Measurements from ENCODE around the gene LAMC1.

- TF ChIP-seq, protein P1, sequence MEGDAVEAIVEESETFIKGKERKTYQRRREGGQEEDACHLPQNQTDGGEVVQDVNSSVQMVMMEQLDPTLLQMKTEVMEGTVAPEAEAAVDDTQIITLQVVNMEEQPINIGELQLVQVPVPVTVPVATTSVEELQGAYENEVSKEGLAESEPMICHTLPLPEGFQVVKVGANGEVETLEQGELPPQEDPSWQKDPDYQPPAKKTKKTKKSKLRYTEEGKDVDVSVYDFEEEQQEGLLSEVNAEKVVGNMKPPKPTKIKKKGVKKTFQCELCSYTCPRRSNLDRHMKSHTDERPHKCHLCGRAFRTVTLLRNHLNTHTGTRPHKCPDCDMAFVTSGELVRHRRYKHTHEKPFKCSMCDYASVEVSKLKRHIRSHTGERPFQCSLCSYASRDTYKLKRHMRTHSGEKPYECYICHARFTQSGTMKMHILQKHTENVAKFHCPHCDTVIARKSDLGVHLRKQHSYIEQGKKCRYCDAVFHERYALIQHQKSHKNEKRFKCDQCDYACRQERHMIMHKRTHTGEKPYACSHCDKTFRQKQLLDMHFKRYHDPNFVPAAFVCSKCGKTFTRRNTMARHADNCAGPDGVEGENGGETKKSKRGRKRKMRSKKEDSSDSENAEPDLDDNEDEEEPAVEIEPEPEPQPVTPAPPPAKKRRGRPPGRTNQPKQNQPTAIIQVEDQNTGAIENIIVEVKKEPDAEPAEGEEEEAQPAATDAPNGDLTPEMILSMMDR (conservative IDR thresholded peaks at IDR 0.05; ENCODE audit: low read depth in 2 of 2): no peak
- TF ChIP-seq POLR2AphosphoS5 (IDR thresholded peaks at IDR 0.05; ENCODE audit: low read depth) (no peak), EZH2 (IDR thresholded peaks at IDR 0.05; ENCODE audit: low read depth, unreplicated experiment) (no peak), JUNB (IDR thresholded peaks at IDR 0.05; ENCODE audit: unreplicated experiment) (no peak), EZH2phosphoT487 (IDR thresholded peaks at IDR 0.05; ENCODE audit: unreplicated experiment) (no peak), CREB1 (CRISPR knock-in tag; IDR thresholded peaks at IDR 0.05; ENCODE audit: low read depth) (no peak), ETS1 (IDR thresholded peaks at IDR 0.05) (no peak), STAT1 (IDR thresholded peaks at IDR 0.05; ENCODE audit: unreplicated experiment) (no peak), ZNF331 (CRISPR knock-in tag; IDR thresholded peaks at IDR 0.05; ENCODE audit: low read depth) (no peak), ZNF114 (CRISPR knock-in tag; IDR thresholded peaks at IDR 0.05) (no peak)
- TF ChIP-seq, protein P2, sequence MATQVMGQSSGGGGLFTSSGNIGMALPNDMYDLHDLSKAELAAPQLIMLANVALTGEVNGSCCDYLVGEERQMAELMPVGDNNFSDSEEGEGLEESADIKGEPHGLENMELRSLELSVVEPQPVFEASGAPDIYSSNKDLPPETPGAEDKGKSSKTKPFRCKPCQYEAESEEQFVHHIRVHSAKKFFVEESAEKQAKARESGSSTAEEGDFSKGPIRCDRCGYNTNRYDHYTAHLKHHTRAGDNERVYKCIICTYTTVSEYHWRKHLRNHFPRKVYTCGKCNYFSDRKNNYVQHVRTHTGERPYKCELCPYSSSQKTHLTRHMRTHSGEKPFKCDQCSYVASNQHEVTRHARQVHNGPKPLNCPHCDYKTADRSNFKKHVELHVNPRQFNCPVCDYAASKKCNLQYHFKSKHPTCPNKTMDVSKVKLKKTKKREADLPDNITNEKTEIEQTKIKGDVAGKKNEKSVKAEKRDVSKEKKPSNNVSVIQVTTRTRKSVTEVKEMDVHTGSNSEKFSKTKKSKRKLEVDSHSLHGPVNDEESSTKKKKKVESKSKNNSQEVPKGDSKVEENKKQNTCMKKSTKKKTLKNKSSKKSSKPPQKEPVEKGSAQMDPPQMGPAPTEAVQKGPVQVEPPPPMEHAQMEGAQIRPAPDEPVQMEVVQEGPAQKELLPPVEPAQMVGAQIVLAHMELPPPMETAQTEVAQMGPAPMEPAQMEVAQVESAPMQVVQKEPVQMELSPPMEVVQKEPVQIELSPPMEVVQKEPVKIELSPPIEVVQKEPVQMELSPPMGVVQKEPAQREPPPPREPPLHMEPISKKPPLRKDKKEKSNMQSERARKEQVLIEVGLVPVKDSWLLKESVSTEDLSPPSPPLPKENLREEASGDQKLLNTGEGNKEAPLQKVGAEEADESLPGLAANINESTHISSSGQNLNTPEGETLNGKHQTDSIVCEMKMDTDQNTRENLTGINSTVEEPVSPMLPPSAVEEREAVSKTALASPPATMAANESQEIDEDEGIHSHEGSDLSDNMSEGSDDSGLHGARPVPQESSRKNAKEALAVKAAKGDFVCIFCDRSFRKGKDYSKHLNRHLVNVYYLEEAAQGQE (IDR thresholded peaks at IDR 0.05; ENCODE audit: unreplicated experiment): no peak
Observed at GRCh38 chr1:182978151-182978853, 44.9 kb upstream of the LAMC1 start.

Measured in GM23338 (cell line).